NT2/D1 (cell line): Measurements from ENCODE around the gene AMPH.

ENCODE experiments used
- SUZ12 ChIP-seq: IDR thresholded peaks from 2 replicates; pipeline ENCODE4 v1.6.1; 2011; ENCODE audit not compliant: insufficient read length, insufficient read depth; ENCODE audit errors: extremely low read depth
- YY1 ChIP-seq: IDR thresholded peaks from 2 replicates; pipeline ENCODE4 v1.6.1; 2011; ENCODE audit not compliant: insufficient read length, insufficient read depth

- no peak for TF ChIP-seq SUZ12
- no peak for TF ChIP-seq YY1
Observed at GRCh38 chr7:38625866-38626265, 5.3 kb downstream of the AMPH start.
